ENCODE results near the gene AKAP9.

Gene AKAP9

GRCh38 chr7:92043637-92044036 lies 103.0 kb downstream of the AKAP9 start:
- DNase-seq (ENCODE audit: extremely low read depth, low read depth): no peak
- H3K4me3 ChIP-seq (replicated peaks; ENCODE audit: low read depth, low read length): no peak overlapping the region
- TF ChIP-seq CTCF (IDR thresholded peaks at IDR 0.05; ENCODE audit: low read depth, low read length, missing control alignments): no peak

GRCh38 chr7:92044148-92044547 lies 103.5 kb downstream of the AKAP9 start:
- no peak overlapping the region for H3K4me3 ChIP-seq (replicated peaks; ENCODE audit: low read depth, low read length)
- TF ChIP-seq CTCF (IDR thresholded peaks at IDR 0.05; ENCODE audit: low read depth, low read length, missing control alignments): no peak
- no peak for DNase-seq (ENCODE audit: extremely low read depth, low read depth)

GRCh38 chr7:92044940-92045339 lies 104.3 kb downstream of the AKAP9 start:
- DNase-seq (ENCODE audit: extremely low read depth, low read depth): no peak
- TF ChIP-seq CTCF (IDR thresholded peaks at IDR 0.05; ENCODE audit: low read depth, low read length, missing control alignments): no peak

GRCh38 chr7:92051655-92052054 lies 111.0 kb downstream of the AKAP9 start:
- no peak for TF ChIP-seq CTCF (IDR thresholded peaks at IDR 0.05; ENCODE audit: low read depth, low read length, missing control alignments)
- no peak overlapping the region for H3K4me3 ChIP-seq (replicated peaks; ENCODE audit: low read depth, low read length)
- no peak for DNase-seq (ENCODE audit: extremely low read depth, low read depth)

More at GRCh38 chr7:92044940-92045339, 104.3 kb downstream of the AKAP9 start:
- no peak overlapping the region for H3K4me3 ChIP-seq (replicated peaks; ENCODE audit: low read depth, low read length)

GRCh38 chr7:92052159-92052558 lies 111.5 kb downstream of the AKAP9 start:
- no peak for DNase-seq (ENCODE audit: extremely low read depth, low read depth)

GRCh38 chr7:92052684-92053083 lies 112.0 kb downstream of the AKAP9 start:
- DNase-seq (ENCODE audit: extremely low read depth, low read depth): no peak
- no peak overlapping the region for H3K4me3 ChIP-seq (replicated peaks; ENCODE audit: low read depth, low read length)
- TF ChIP-seq CTCF (IDR thresholded peaks at IDR 0.05; ENCODE audit: low read depth, low read length, missing control alignments): no peak

More at GRCh38 chr7:92052159-92052558, 111.5 kb downstream of the AKAP9 start:
- no peak overlapping the region for H3K4me3 ChIP-seq (replicated peaks; ENCODE audit: low read depth, low read length)
- no peak for TF ChIP-seq CTCF (IDR thresholded peaks at IDR 0.05; ENCODE audit: low read depth, low read length, missing control alignments)

- no peak for TF ChIP-seq CTCF (IDR thresholded peaks at IDR 0.05; ENCODE audit: low read depth, low read length, missing control alignments)
- no peak overlapping the region for H3K4me3 ChIP-seq (replicated peaks; ENCODE audit: low read depth, low read length)
- no peak for DNase-seq (ENCODE audit: extremely low read depth, low read depth)
These were observed 112.7 kb downstream of the AKAP9 start for GRCh38 chr7:92053312-92053711.
